ENCODE measurements around the gene CHKB. TPM values are rescaled to one million over a fixed set of nuclear protein-coding genes. Genes with fewer than 3 reads are reported as not detected.
A peak's percentile ranks its signal among the peaks of the same experiment; 100 is the strongest.
"Not testable (repeated sequence)": the region's sequence is repeated elsewhere in the genome, so short reads cannot be mapped to it uniquely, and the experiment has no call there.

CHKB gene
- total RNA-seq, 4 donors from 2014 or later: 47.0 to 71.3 (median 66.4) TPM

GRCh38 chr22:50535113-50535512 is 47.5 kb downstream of the CHKB start:
- TF ChIP-seq CTCF (IDR thresholded peaks at IDR 0.05) (no peak), POLR2A (IDR thresholded peaks at IDR 0.05) (no peak)
- WGBS, 2 donors: 89 to 92% methylated on average over 8 of the region's 8 CpGs

GRCh38 chr22:50533856-50534711 is 48.6 kb downstream of the CHKB start:
- H3K4me3 ChIP-seq (ENCODE audit: low read depth, poor library complexity, severe bottlenecking); intact Hi-C loops (cut with DNase I; ENCODE audit: low total_unique reads): not testable (repeated sequence)
- WGBS, 2 donors: 48 to 61% methylated on average over 21 of the region's 21 CpGs
- DNase-seq (ENCODE audit: low spot score in 2 of 2): peak in 1 of 2 donors; percentile 50

More at GRCh38 chr22:50535113-50535512, 47.5 kb downstream of the CHKB start:
- DNase-seq (ENCODE audit: low spot score in 2 of 2): no peak
- intact Hi-C loops (cut with DNase I; ENCODE audit: low total_unique reads): no loop called here
- H3K4me3 ChIP-seq (ENCODE audit: low read depth, poor library complexity, severe bottlenecking): no peak overlapping the region

- no peak for DNase-seq (ENCODE audit: low spot score in 2 of 2)
- WGBS, 2 donors: 71 to 77% methylated on average over 19 of the region's 19 CpGs
- TF ChIP-seq CTCF (IDR thresholded peaks at IDR 0.05) (no peak), POLR2A (IDR thresholded peaks at IDR 0.05) (no peak)
- no peak overlapping the region for H3K4me3 ChIP-seq (ENCODE audit: low read depth, poor library complexity, severe bottlenecking)
- intact Hi-C loops (cut with DNase I; ENCODE audit: low total_unique reads): no loop called here
Observed at GRCh38 chr22:50532824-50533796, 49.5 kb downstream of the CHKB start.

- intact Hi-C loops (cut with DNase I; ENCODE audit: low total_unique reads): no loop called here
- 6 to 13% methylated on average over 16 to 42 of the region's 56 CpGs for WGBS, 2 donors
- TF ChIP-seq POLR2A (IDR thresholded peaks at IDR 0.05) (no peak), CTCF (IDR thresholded peaks at IDR 0.05) (no peak)
- peak overlapping the region; percentile 61 for H3K4me3 ChIP-seq (ENCODE audit: low read depth, poor library complexity, severe bottlenecking)
- peak; percentile 76 to 97 for DNase-seq (ENCODE audit: low spot score in 2 of 2)
Observed at GRCh38 chr22:50531962-50532674, 50.5 kb downstream of the CHKB start.

- peak; percentile 56 to 94 for DNase-seq (ENCODE audit: low spot score in 2 of 2)
Observed at GRCh38 chr22:50531546-50531961, 51.1 kb downstream of the CHKB start.

More at GRCh38 chr22:50531546-50531961, 51.1 kb downstream of the CHKB start:
- TF ChIP-seq POLR2A (IDR thresholded peaks at IDR 0.05) (no peak), CTCF (IDR thresholded peaks at IDR 0.05) (no peak)
- WGBS, 2 donors: 0% methylated on average over 25 to 34 of the region's 44 CpGs
- intact Hi-C loops (cut with DNase I; ENCODE audit: low total_unique reads): no loop called here
- peak overlapping the region; percentile 61 for H3K4me3 ChIP-seq (ENCODE audit: low read depth, poor library complexity, severe bottlenecking)
